H1 (cell line): ENCODE results near the gene S100G.

Experiments
- CTCF ChIP-seq, 3 experiments: IDR thresholded peaks; 1 replicate in 2 of 3; 2 replicates in 1 of 3; pipeline versions ENCODE4 v1.5.1 to v1.6.1; 2011; ENCODE audit warnings: low read length in 3 of 3, mild to moderate bottlenecking in 3 of 3, inconsistent platforms in 2 of 3, low read depth in 1 of 3, moderate library complexity in 1 of 3; ENCODE audit not compliant: insufficient read depth in 1 of 3; ENCODE audit errors: control extremely low read depth in 1 of 3
- POLR2AphosphoS5 ChIP-seq: IDR thresholded peaks from 2 replicates; pipeline ENCODE4 v1.6.1; 2011; ENCODE audit warnings: low read depth, low read length

GRCh38 chrX:16604337-16604736 lies 45.6 kb upstream of the S100G start:
- no peak for TF ChIP-seq POLR2AphosphoS5
- no peak for TF ChIP-seq CTCF (IDR thresholded peaks at IDR 0.05; ENCODE audit: control extremely low read depth in 1 of 3, insufficient read depth in 1 of 3, low read depth in 1 of 3, low read length in 3 of 3)
